ENCODE measurements around the gene GAGE10.

The GAGE10 gene

GRCh38 chrX:49303346-49303745 is at the start of gene GAGE10:
GAGE10 (plus strand) TSS chrX:49303646; CDS start chrX:49304860, 1,214 bp downstream.
- no peak for DNase-seq

GRCh38 chrX:49254639-49255038 is 48.8 kb upstream of the GAGE10 start:
- no peak for DNase-seq

- no peak for DNase-seq
These were observed 47.0 kb upstream of the GAGE10 start for GRCh38 chrX:49256268-49256995.

GRCh38 chrX:49257074-49257790 is 46.2 kb upstream of the GAGE10 start:
- DNase-seq: no peak

GRCh38 chrX:49257846-49258748 is 45.3 kb upstream of the GAGE10 start:
- DNase-seq: no peak

- DNase-seq: no peak
These were observed 44.7 kb upstream of the GAGE10 start for GRCh38 chrX:49258749-49259124.

GRCh38 chrX:49260221-49260985 is 43.0 kb upstream of the GAGE10 start:
- DNase-seq: no peak

GRCh38 chrX:49262603-49263002 is 40.8 kb upstream of the GAGE10 start:
- DNase-seq: no peak

GRCh38 chrX:49263631-49264030 is 39.8 kb upstream of the GAGE10 start:
- DNase-seq: no peak

GRCh38 chrX:49264460-49264859 is 39.0 kb upstream of the GAGE10 start, which contains the start of gene FOXP3:
FOXP3 (minus strand) TSS chrX:49264710; CDS start chrX:49258505, 6,205 bp downstream.
- no peak for DNase-seq

- DNase-seq: no peak
These were observed 36.7 kb upstream of the GAGE10 start for GRCh38 chrX:49266523-49267445.

GRCh38 chrX:49268702-49269009 is 34.8 kb upstream of the GAGE10 start:
- DNase-seq: no peak

- peak; percentile 93 for DNase-seq
These were observed 34.3 kb upstream of the GAGE10 start for GRCh38 chrX:49269010-49269766.

- no peak for DNase-seq
These were observed 33.6 kb upstream of the GAGE10 start, which contains the start of gene PPP1R3F for GRCh38 chrX:49269767-49270248. PPP1R3F (plus strand) TSS chrX:49269793; CDS start chrX:49269870, 77 bp downstream.

- DNase-seq: no peak
These were observed 33.1 kb upstream of the GAGE10 start for GRCh38 chrX:49270249-49270921.

- DNase-seq: no peak
These were observed 32.1 kb upstream of the GAGE10 start for GRCh38 chrX:49271341-49271740.

- DNase-seq: no peak
These were observed 31.0 kb upstream of the GAGE10 start for GRCh38 chrX:49272421-49272820.

GRCh38 chrX:49273181-49273727 is 30.2 kb upstream of the GAGE10 start:
- peak; percentile 25 for DNase-seq

GRCh38 chrX:49276207-49276606 is 27.2 kb upstream of the GAGE10 start:
- no peak for DNase-seq
